Keratinocyte (primary cell): ENCODE data around the gene CHST7. TPM values are rescaled to one million over a fixed set of nuclear protein-coding genes. Genes with fewer than 3 reads are reported as not detected.

ENCODE experiments used
- DNase-seq: peaks from one replicate; pipeline ENCODE4 v3.0.0-alpha.2; 2011; ENCODE audit warnings: low read depth, missing footprints, low spot score
- FAIRE-seq: peaks from 2 replicates; lab custom pipeline; 2011; peaks lifted over from hg19 to GRCh38; lab: Jason Lieb, UNC
- H2AFZ ChIP-seq: 2 replicates; pipeline ENCODE4 v1.6.0; 2012; ENCODE audit warnings: low read length, control low read depth, inconsistent platforms; ENCODE audit not compliant: control insufficient read depth
- H3K27ac ChIP-seq: 2 replicates; pipeline ENCODE4 v1.5.1; 2011; ENCODE audit warnings: low read length; ENCODE audit not compliant: control insufficient read depth, insufficient read depth
- H3K27me3 ChIP-seq: 3 replicates; pipeline ENCODE4 v1.6.0; 2011; ENCODE audit warnings: low read length; ENCODE audit not compliant: control insufficient read depth, insufficient read depth; ENCODE audit errors: extremely low read depth
- H3K36me3 ChIP-seq, 2 experiments: 2 replicates in 1 of 2; 3 replicates in 1 of 2; pipeline ENCODE4 v1.5.1; 2011; ENCODE audit warnings: low read length in 2 of 2, mild to moderate bottlenecking in 1 of 2; ENCODE audit not compliant: control insufficient read depth in 2 of 2, insufficient read depth in 2 of 2; ENCODE audit errors: extremely low read depth in 1 of 2
- H3K4me1 ChIP-seq: 3 replicates; pipeline ENCODE4 v1.5.1; 2011; ENCODE audit warnings: low read length; ENCODE audit not compliant: control insufficient read depth, insufficient read depth; ENCODE audit errors: extremely low read depth
- H3K4me2 ChIP-seq: 3 replicates; pipeline ENCODE4 v1.6.0; 2011; ENCODE audit warnings: low read depth, low read length; ENCODE audit not compliant: control insufficient read depth, insufficient read depth; ENCODE audit errors: extremely low read depth
- H3K4me3 ChIP-seq, 3 experiments: fragments of 200-600 bp in 1 of 3; sonication (generic) in 1 of 3; 2 replicates in 2 of 3; 3 replicates in 1 of 3; pipeline ENCODE4 v1.5.1; 2011 to 2016; ENCODE audit warnings: low read length in 3 of 3, mild to moderate bottlenecking in 3 of 3, control low read depth in 2 of 3, inconsistent platforms in 1 of 3, low read depth in 1 of 3, mixed read lengths in 1 of 3, mixed run types in 1 of 3, moderate library complexity in 1 of 3; ENCODE audit not compliant: control insufficient read depth in 2 of 3, insufficient read depth in 2 of 3; ENCODE audit errors: extremely low read depth in 1 of 3
- H3K79me2 ChIP-seq: 2 replicates; pipeline ENCODE4 v1.6.0; 2012; ENCODE audit warnings: low read length; ENCODE audit not compliant: control insufficient read depth, insufficient read depth
- H3K9ac ChIP-seq: 3 replicates; pipeline ENCODE4 v1.6.0; 2011; ENCODE audit warnings: low read length; ENCODE audit not compliant: control insufficient read depth, insufficient read depth; ENCODE audit errors: extremely low read depth
- H3K9me1 ChIP-seq: 3 replicates; pipeline ENCODE4 v1.6.0; 2011; ENCODE audit warnings: low read length; ENCODE audit not compliant: control insufficient read depth, insufficient read depth; ENCODE audit errors: extremely low read depth
- H3K9me3 ChIP-seq: 2 replicates; pipeline ENCODE4 v1.5.1; 2012; ENCODE audit warnings: low read depth, low read length; ENCODE audit not compliant: control insufficient read depth
- H4K20me1 ChIP-seq: 3 replicates; pipeline ENCODE4 v1.6.0; 2011; ENCODE audit warnings: low read length; ENCODE audit not compliant: control insufficient read depth, insufficient read depth; ENCODE audit errors: extremely low read depth
- EZH2 ChIP-seq: IDR thresholded peaks from one replicate; pipeline ENCODE4 v1.6.1; 2012; ENCODE audit warnings: inconsistent platforms, mild to moderate bottlenecking, low read length, moderate library complexity
- dilution Hi-C: fragments of 300-500 bp; cut with MboI; formaldehyde crosslinking; loops from one replicate; pipeline ENCODE4 v1.7.0; 2020; ENCODE audit warnings: low sequenced_read_pairs; ENCODE audit not compliant: extremely low pct_ligation_motif_present
- polyA plus RNA-seq, 5 experiments: library from polyadenylated mRNA; depleted of rRNA in 3 of 5; stranded (reverse) in 3 of 5; stranded (forward) in 1 of 5; unstranded in 1 of 5; fragments of >200 nt; gene quantifications; 1 replicate in 1 of 5; 2 replicates in 3 of 5; 3 replicates in 1 of 5; pipeline versions ENCODE4 v1.2.1 to v1.2.3, GENCODE V29; 2011 to 2012; ENCODE audit warnings: missing spikeins in 2 of 5, low read depth in 1 of 5, low replicate concordance in 1 of 5
- TF ChIP-seq, protein P1 (sequence below), 3 experiments: IDR thresholded peaks in 1 of 3; conservative IDR thresholded peaks in 1 of 3; optimal IDR thresholded peaks in 1 of 3; 2 replicates in 2 of 3; 3 replicates in 1 of 3; pipeline versions ENCODE3 to v1.5.1; 2011; ENCODE audit warnings: low read length in 3 of 3, mild to moderate bottlenecking in 3 of 3, moderate library complexity in 2 of 3, control low read depth in 1 of 3, inconsistent platforms in 1 of 3; ENCODE audit not compliant: insufficient read depth in 2 of 3; ENCODE audit errors: extremely low read depth in 1 of 3

CHST7 gene
- polyA plus RNA-seq, 1 donor (not counting 4 experiments of a cell fraction or from before 2014, with no cell fraction given): 0.39 TPM

DNA sequence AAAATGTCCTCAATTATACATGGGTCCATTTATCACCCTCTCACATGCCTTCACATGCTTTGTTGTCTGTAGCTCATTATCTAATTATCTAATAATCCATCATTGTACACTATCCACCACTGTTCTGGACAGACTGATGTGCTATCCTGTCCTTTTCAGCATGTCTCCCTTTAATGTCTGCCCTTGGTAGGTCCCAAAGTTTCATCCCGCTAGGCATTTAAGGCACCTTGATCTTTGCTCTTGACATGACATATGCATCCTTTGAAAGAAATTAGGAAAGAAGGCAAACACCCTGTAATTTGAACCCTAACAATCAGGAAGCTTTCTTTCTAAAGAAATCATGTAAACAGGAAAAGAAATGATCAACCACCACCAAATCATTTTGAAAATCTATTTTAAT lies 5.7 kb downstream of the CHST7 start:
- H3K27me3 ChIP-seq: no peaks in the 10 kb centered on the region
- no peak overlapping the region for H3K4me2 ChIP-seq
- no peak overlapping the region for H3K9ac ChIP-seq
- peaks cover 25% of the 10 kb centered on the region for H3K4me1 ChIP-seq
- H3K79me2 ChIP-seq: no peaks in the 10 kb centered on the region
- H3K9me3 ChIP-seq: no peaks in the 10 kb centered on the region
- no peaks in the 10 kb centered on the region for H3K9me1 ChIP-seq
- H3K27ac ChIP-seq: no peak overlapping the region
- H2AFZ ChIP-seq: no peak overlapping the region
- TF ChIP-seq, protein P1, sequence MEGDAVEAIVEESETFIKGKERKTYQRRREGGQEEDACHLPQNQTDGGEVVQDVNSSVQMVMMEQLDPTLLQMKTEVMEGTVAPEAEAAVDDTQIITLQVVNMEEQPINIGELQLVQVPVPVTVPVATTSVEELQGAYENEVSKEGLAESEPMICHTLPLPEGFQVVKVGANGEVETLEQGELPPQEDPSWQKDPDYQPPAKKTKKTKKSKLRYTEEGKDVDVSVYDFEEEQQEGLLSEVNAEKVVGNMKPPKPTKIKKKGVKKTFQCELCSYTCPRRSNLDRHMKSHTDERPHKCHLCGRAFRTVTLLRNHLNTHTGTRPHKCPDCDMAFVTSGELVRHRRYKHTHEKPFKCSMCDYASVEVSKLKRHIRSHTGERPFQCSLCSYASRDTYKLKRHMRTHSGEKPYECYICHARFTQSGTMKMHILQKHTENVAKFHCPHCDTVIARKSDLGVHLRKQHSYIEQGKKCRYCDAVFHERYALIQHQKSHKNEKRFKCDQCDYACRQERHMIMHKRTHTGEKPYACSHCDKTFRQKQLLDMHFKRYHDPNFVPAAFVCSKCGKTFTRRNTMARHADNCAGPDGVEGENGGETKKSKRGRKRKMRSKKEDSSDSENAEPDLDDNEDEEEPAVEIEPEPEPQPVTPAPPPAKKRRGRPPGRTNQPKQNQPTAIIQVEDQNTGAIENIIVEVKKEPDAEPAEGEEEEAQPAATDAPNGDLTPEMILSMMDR (optimal IDR thresholded peaks at IDR 0.05 in 1 of 3, IDR thresholded peaks at IDR 0.05 in 1 of 3, conservative IDR thresholded peaks at IDR 0.05 in 1 of 3; ENCODE audit: extremely low read depth in 1 of 3, insufficient read depth in 2 of 3, low read length in 3 of 3): no peak
- no peak for TF ChIP-seq EZH2
- H4K20me1 ChIP-seq: no peaks in the 10 kb centered on the region
- no peak for DNase-seq
- no peaks in the 10 kb centered on the region for H3K36me3 ChIP-seq
- H3K4me3 ChIP-seq: no peak overlapping the region
- dilution Hi-C loops: no loop called here
- no peak for FAIRE-seq

DNA sequence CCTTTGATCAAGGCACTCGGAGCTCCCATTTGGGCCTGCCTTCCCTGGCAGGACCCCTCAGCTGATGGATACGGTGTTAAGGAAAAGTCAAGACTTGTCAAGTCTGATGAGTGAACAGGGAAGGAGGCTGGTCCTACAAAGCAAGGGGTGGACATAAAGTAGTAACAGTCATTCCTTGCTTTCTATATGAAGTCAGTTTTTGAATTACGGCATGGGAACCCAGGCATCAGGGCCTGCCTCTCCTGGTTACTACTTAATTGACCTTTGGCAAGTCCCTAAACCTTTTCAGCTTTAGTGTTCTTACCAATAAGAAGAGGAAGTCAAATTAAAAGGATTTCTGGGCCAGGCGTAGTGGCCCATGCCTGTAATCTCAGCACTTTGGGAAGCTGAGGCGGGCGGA lies 7.0 kb downstream of the CHST7 start:
- TF ChIP-seq, protein P1 (optimal IDR thresholded peaks at IDR 0.05 in 1 of 3, IDR thresholded peaks at IDR 0.05 in 1 of 3, conservative IDR thresholded peaks at IDR 0.05 in 1 of 3; ENCODE audit: extremely low read depth in 1 of 3, insufficient read depth in 2 of 3, low read length in 3 of 3): no peak
- no peak for TF ChIP-seq EZH2
- dilution Hi-C loops: no loop called here

More for the DNA sequence above, 7.0 kb downstream of the CHST7 start:
- H3K27ac ChIP-seq: no peak overlapping the region
- no peaks in the 10 kb centered on the region for H3K27me3 ChIP-seq
- no peak overlapping the region for H2AFZ ChIP-seq
- FAIRE-seq (no peak), DNase-seq (no peak)
- H3K36me3 ChIP-seq: no peaks in the 10 kb centered on the region
- no peaks in the 10 kb centered on the region for H3K79me2 ChIP-seq
- H3K4me2 ChIP-seq: no peak overlapping the region
- no peaks in the 10 kb centered on the region for H3K9me1 ChIP-seq
- peaks cover 21% of the 10 kb centered on the region for H3K4me1 ChIP-seq
- no peaks in the 10 kb centered on the region for H4K20me1 ChIP-seq
- no peak overlapping the region for H3K4me3 ChIP-seq
- H3K9me3 ChIP-seq: no peaks in the 10 kb centered on the region
- H3K9ac ChIP-seq: no peak overlapping the region
